ENCODE results near the gene BTN3A1.

The BTN3A1 gene

GRCh38 chr6:26379740-26380139 lies 22.3 kb upstream of the BTN3A1 start:
- DNase-seq: no peak

- no peak for DNase-seq
Observed at GRCh38 chr6:26380256-26380655, 21.8 kb upstream of the BTN3A1 start.

GRCh38 chr6:26382121-26382520 lies 20.0 kb upstream of the BTN3A1 start:
- DNase-seq: no peak

GRCh38 chr6:26383624-26384417 lies 18.3 kb upstream of the BTN3A1 start:
- DNase-seq: no peak

GRCh38 chr6:26385734-26386125 lies 16.3 kb upstream of the BTN3A1 start:
- no peak for DNase-seq

GRCh38 chr6:26387565-26387964 lies 14.5 kb upstream of the BTN3A1 start:
- DNase-seq: no peak

GRCh38 chr6:26388014-26388413 lies 14.1 kb upstream of the BTN3A1 start:
- DNase-seq: no peak

- DNase-seq: no peak
Observed at GRCh38 chr6:26388441-26388840, 13.6 kb upstream of the BTN3A1 start.

- DNase-seq: no peak
Observed at GRCh38 chr6:26389349-26389894, 12.7 kb upstream of the BTN3A1 start.

- DNase-seq: no peak
Observed at GRCh38 chr6:26390531-26390930, 11.5 kb upstream of the BTN3A1 start.

- DNase-seq: no peak
Observed at GRCh38 chr6:26392932-26393636, 9.0 kb upstream of the BTN3A1 start.

- DNase-seq: no peak
Observed at GRCh38 chr6:26394289-26394688, 7.8 kb upstream of the BTN3A1 start.

- DNase-seq: no peak
Observed at GRCh38 chr6:26398555-26398954, 3.5 kb upstream of the BTN3A1 start.

GRCh38 chr6:26400626-26401025 lies 1.4 kb upstream of the BTN3A1 start:
- no peak for DNase-seq

GRCh38 chr6:26401389-26401986 lies 587 bp upstream of the BTN3A1 start:
- DNase-seq: no peak

GRCh38 chr6:26403893-26404292 lies 1.8 kb downstream of the BTN3A1 start:
- DNase-seq: no peak

GRCh38 chr6:26404546-26404945 lies 2.5 kb downstream of the BTN3A1 start:
- no peak for DNase-seq

GRCh38 chr6:26408828-26409730 lies 7.0 kb downstream of the BTN3A1 start:
- no peak for DNase-seq

- DNase-seq: no peak
Observed at GRCh38 chr6:26411751-26412150, 9.7 kb downstream of the BTN3A1 start.

- no peak for DNase-seq
Observed at GRCh38 chr6:26412228-26412627, 10.2 kb downstream of the BTN3A1 start.

GRCh38 chr6:26412954-26413353 lies 10.9 kb downstream of the BTN3A1 start:
- DNase-seq: no peak

- DNase-seq: no peak
Observed at GRCh38 chr6:26414281-26414680, 12.2 kb downstream of the BTN3A1 start.

Data from activated CD4-positive, alpha-beta T cell treated with anti-CD3 and anti-CD28 coated beads for 4 hours (primary cell).